ENCODE data around the gene ADAMTS4. TPM values are rescaled to one million over a fixed set of nuclear protein-coding genes. Genes with fewer than 3 reads are reported as not detected.

The ADAMTS4 gene
- total RNA-seq, 1 donor from 2014 or later = 0.22 TPM

- H3K9me3 Mint-ChIP-seq (ENCODE audit: low read depth) = no peaks in the 10 kb centered on the region
- no peak for TF ChIP-seq CTCF (IDR thresholded peaks at IDR 0.05; ENCODE audit: unreplicated experiment)
- H3K27me3 Mint-ChIP-seq = no peaks in the 10 kb centered on the region
- peaks cover 21% of the 10 kb centered on the region for H3K36me3 Mint-ChIP-seq (ENCODE audit: insufficient read depth)
- H3K4me3 Mint-ChIP-seq (ENCODE audit: low read depth) = no peak overlapping the region
- H3K27ac Mint-ChIP-seq = no peak overlapping the region
- DNase-seq (ENCODE audit: low spot score, unreplicated experiment) = no peak
- H3K4me1 Mint-ChIP-seq (ENCODE audit: low read depth) = peaks cover 10% of the 10 kb centered on the region
Observed at GRCh38 chr1:161172349-161172748, 26.5 kb downstream of the ADAMTS4 start.

GRCh38 chr1:161171696-161172095 is 27.2 kb downstream of the ADAMTS4 start:
- no peak overlapping the region for H3K4me3 Mint-ChIP-seq (ENCODE audit: low read depth)
- H3K9me3 Mint-ChIP-seq (ENCODE audit: low read depth) = no peaks in the 10 kb centered on the region
- H3K4me1 Mint-ChIP-seq (ENCODE audit: low read depth) = peaks cover 15% of the 10 kb centered on the region
- H3K27me3 Mint-ChIP-seq = no peaks in the 10 kb centered on the region
- no peak overlapping the region for H3K27ac Mint-ChIP-seq
- TF ChIP-seq CTCF (IDR thresholded peaks at IDR 0.05; ENCODE audit: unreplicated experiment) = no peak
- H3K36me3 Mint-ChIP-seq (ENCODE audit: insufficient read depth) = peaks cover 21% of the 10 kb centered on the region
- DNase-seq (ENCODE audit: low spot score, unreplicated experiment) = no peak

- no peak overlapping the region for H3K4me3 Mint-ChIP-seq (ENCODE audit: low read depth)
- TF ChIP-seq CTCF (IDR thresholded peaks at IDR 0.05; ENCODE audit: unreplicated experiment) = no peak
- no peak for DNase-seq (ENCODE audit: low spot score, unreplicated experiment)
Observed at GRCh38 chr1:161171191-161171590, 27.7 kb downstream of the ADAMTS4 start.

GRCh38 chr1:161168906-161169305 is 29.9 kb downstream of the ADAMTS4 start:
- H3K9me3 Mint-ChIP-seq (ENCODE audit: low read depth) = no peaks in the 10 kb centered on the region
- H3K27ac Mint-ChIP-seq = no peak overlapping the region
- TF ChIP-seq CTCF (IDR thresholded peaks at IDR 0.05; ENCODE audit: unreplicated experiment) = no peak
- DNase-seq (ENCODE audit: low spot score, unreplicated experiment) = no peak
- H3K27me3 Mint-ChIP-seq = no peaks in the 10 kb centered on the region
- H3K4me3 Mint-ChIP-seq (ENCODE audit: low read depth) = no peak overlapping the region
- H3K4me1 Mint-ChIP-seq (ENCODE audit: low read depth) = peaks cover 14% of the 10 kb centered on the region
- peaks cover 25% of the 10 kb centered on the region for H3K36me3 Mint-ChIP-seq (ENCODE audit: insufficient read depth)

More at GRCh38 chr1:161171191-161171590, 27.7 kb downstream of the ADAMTS4 start:
- Mint-ChIP-seq H3K36me3 (ENCODE audit: insufficient read depth) (peaks cover 21% of the 10 kb centered on the region), H3K4me1 (ENCODE audit: low read depth) (peaks cover 10% of the 10 kb centered on the region), H3K27me3 (no peaks in the 10 kb centered on the region), H3K27ac (no peak overlapping the region), H3K9me3 (ENCODE audit: low read depth) (no peaks in the 10 kb centered on the region)

GRCh38 chr1:161166669-161167548 is 31.9 kb downstream of the ADAMTS4 start:
- peaks cover 27% of the 10 kb centered on the region for H3K36me3 Mint-ChIP-seq (ENCODE audit: insufficient read depth)
- no peak for DNase-seq (ENCODE audit: low spot score, unreplicated experiment)
- H3K27ac Mint-ChIP-seq = peak overlapping the region; percentile 95
- H3K27me3 Mint-ChIP-seq = no peaks in the 10 kb centered on the region
- H3K4me3 Mint-ChIP-seq (ENCODE audit: low read depth) = peak overlapping the region; percentile 87
- no peaks in the 10 kb centered on the region for H3K9me3 Mint-ChIP-seq (ENCODE audit: low read depth)
- H3K4me1 Mint-ChIP-seq (ENCODE audit: low read depth) = peaks cover 14% of the 10 kb centered on the region
- peak; percentile 4 for TF ChIP-seq CTCF (IDR thresholded peaks at IDR 0.05; ENCODE audit: unreplicated experiment)
